ENCODE data around the gene ODF4. TPM values are rescaled to one million over a fixed set of nuclear protein-coding genes. Genes with fewer than 3 reads are reported as not detected.

The ODF4 gene
- total and polyA plus RNA-seq, 2 of the 13 experiments (the other 11 are each of a cell fraction or from before 2014, with no cell fraction given) = not detected

- TF ChIP-seq PREB (CRISPR knock-in tag; IDR thresholded peaks at IDR 0.05) = no peak
- TF ChIP-seq ZNF264 (CRISPR knock-in tag; IDR thresholded peaks at IDR 0.05) = 0 out of 2 replicates have a peak, but pooled peaks have one; percentile 20
- TF ChIP-seq HCFC1 (IDR thresholded peaks at IDR 0.05; ENCODE audit: low read depth, low read length) = peak; percentile 32; the same call in 1 of the 2 replicates
- no peak for TF ChIP-seq ZBTB7A (CRISPR knock-in tag; IDR thresholded peaks at IDR 0.05)
- no peak; the same call in 1 of the 2 replicates for TF ChIP-seq SNAPC2 (CRISPR knock-in tag; IDR thresholded peaks at IDR 0.05)
- no peak for TF ChIP-seq TRAFD1 (CRISPR knock-in tag; IDR thresholded peaks at IDR 0.05; ENCODE audit: borderline replicate concordance)
- no peak for TF ChIP-seq ZNF772 (CRISPR knock-in tag; IDR thresholded peaks at IDR 0.05)
- TF ChIP-seq HNF4A (CRISPR knock-in tag; IDR thresholded peaks at IDR 0.05) = no peak
- TF ChIP-seq TRIM22 (IDR thresholded peaks at IDR 0.05) = no peak
- TF ChIP-seq, protein P1, sequence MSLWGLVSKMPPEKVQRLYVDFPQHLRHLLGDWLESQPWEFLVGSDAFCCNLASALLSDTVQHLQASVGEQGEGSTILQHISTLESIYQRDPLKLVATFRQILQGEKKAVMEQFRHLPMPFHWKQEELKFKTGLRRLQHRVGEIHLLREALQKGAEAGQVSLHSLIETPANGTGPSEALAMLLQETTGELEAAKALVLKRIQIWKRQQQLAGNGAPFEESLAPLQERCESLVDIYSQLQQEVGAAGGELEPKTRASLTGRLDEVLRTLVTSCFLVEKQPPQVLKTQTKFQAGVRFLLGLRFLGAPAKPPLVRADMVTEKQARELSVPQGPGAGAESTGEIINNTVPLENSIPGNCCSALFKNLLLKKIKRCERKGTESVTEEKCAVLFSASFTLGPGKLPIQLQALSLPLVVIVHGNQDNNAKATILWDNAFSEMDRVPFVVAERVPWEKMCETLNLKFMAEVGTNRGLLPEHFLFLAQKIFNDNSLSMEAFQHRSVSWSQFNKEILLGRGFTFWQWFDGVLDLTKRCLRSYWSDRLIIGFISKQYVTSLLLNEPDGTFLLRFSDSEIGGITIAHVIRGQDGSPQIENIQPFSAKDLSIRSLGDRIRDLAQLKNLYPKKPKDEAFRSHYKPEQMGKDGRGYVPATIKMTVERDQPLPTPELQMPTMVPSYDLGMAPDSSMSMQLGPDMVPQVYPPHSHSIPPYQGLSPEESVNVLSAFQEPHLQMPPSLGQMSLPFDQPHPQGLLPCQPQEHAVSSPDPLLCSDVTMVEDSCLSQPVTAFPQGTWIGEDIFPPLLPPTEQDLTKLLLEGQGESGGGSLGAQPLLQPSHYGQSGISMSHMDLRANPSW (CRISPR knock-in tag; IDR thresholded peaks at IDR 0.05; ENCODE audit: borderline replicate concordance) = no peak
- peak; percentile 88; the same call in 1 of the 2 replicates for TF ChIP-seq BORCS8-MEF2B (CRISPR knock-in tag; IDR thresholded peaks at IDR 0.05)
- peak; percentile 85 for TF ChIP-seq GATAD1 (CRISPR knock-in tag; IDR thresholded peaks at IDR 0.05)
- TF ChIP-seq IKZF1 (IDR thresholded peaks at IDR 0.05) = no peak
- 0 out of 2 replicates have a peak, but pooled peaks have one; percentile 61 for TF ChIP-seq ZNF607 (CRISPR knock-in tag; IDR thresholded peaks at IDR 0.05; ENCODE audit: borderline replicate concordance)
- peak; percentile 38; the same call in 1 of the 2 replicates for TF ChIP-seq TGIF2 (CRISPR knock-in tag; IDR thresholded peaks at IDR 0.05)
- no peak for TF ChIP-seq EP300 (IDR thresholded peaks at IDR 0.05; ENCODE audit: low read depth in 2 of 2, low read length in 2 of 2)
- no peak; the same call in none of the 2 replicates for TF ChIP-seq EP300 (CRISPR knock-in tag; IDR thresholded peaks at IDR 0.05; ENCODE audit: borderline replicate concordance)
- peak; percentile 78 for TF ChIP-seq SP4 (CRISPR knock-in tag; IDR thresholded peaks at IDR 0.05)
- peak; percentile 74; the same call in 1 of the 2 replicates for TF ChIP-seq KMT2A (CRISPR knock-in tag; IDR thresholded peaks at IDR 0.05)
These were observed 36.8 kb downstream of the ODF4 start, which contains the start of gene KRABD2 (continued) for GRCh38 chr17:8376271-8377067.
